VCaP (cell line): Measurements from ENCODE around the gene MOGAT3.

Experiments used
- H3K27ac ChIP-seq: fragments of 450-650 bp; 2 replicates; pipeline ENCODE4 v1.5.1; 2017
- TF ChIP-seq, protein P1 (sequence below): fragments of 450-650 bp; conservative IDR thresholded peaks from 2 replicates; pipeline ENCODE4 v1.5.1; 2017; ENCODE audit warnings: mild to moderate bottlenecking, moderate library complexity

Gene MOGAT3

GRCh38 chr7:101168412-101169049 lies 32.3 kb downstream of the MOGAT3 start:
- H3K27ac ChIP-seq, result no peak overlapping the region
- TF ChIP-seq, protein P1, sequence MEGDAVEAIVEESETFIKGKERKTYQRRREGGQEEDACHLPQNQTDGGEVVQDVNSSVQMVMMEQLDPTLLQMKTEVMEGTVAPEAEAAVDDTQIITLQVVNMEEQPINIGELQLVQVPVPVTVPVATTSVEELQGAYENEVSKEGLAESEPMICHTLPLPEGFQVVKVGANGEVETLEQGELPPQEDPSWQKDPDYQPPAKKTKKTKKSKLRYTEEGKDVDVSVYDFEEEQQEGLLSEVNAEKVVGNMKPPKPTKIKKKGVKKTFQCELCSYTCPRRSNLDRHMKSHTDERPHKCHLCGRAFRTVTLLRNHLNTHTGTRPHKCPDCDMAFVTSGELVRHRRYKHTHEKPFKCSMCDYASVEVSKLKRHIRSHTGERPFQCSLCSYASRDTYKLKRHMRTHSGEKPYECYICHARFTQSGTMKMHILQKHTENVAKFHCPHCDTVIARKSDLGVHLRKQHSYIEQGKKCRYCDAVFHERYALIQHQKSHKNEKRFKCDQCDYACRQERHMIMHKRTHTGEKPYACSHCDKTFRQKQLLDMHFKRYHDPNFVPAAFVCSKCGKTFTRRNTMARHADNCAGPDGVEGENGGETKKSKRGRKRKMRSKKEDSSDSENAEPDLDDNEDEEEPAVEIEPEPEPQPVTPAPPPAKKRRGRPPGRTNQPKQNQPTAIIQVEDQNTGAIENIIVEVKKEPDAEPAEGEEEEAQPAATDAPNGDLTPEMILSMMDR, result no peak

GRCh38 chr7:101167645-101168411 lies 33.0 kb downstream of the MOGAT3 start:
- no peak overlapping the region for H3K27ac ChIP-seq
- TF ChIP-seq, protein P1, result no peak

DNA sequence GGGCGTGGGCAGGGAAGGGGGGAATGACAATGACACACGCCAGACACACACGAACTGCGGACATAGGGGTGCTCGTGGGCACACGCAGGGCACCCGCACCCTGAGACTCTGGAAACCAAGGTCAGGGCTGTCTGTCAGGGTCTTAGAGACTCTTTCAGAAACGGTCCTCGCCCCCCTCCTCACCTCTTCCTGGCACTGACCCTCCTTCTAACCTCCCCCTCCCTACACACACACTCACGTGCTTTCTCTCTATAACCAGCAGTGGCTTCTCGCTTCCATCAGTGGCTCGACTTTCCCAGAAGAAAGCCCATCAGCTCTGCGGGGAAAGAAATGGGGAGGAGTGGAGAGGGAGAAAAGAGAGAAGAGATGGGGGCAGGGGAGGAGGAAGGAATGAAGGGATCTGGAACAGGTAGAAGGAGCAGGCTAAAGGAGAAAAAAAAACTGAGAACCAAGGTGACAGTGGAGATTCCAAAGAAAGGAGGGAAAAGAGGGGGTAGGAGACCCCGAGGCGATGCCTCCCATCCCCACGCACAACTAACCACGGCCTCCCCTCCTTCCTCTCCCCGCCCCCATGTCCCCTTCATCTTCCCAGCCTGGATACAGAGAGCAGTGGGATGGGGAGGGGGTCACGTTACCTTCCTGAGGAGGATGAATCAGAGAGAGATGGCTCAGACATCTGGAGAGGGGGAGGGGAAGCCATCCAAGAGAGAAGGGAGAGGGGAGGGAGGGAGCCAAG lies 33.8 kb downstream of the MOGAT3 start:
- TF ChIP-seq, protein P1, result no peak
- H3K27ac ChIP-seq, result no peak overlapping the region

DNA sequence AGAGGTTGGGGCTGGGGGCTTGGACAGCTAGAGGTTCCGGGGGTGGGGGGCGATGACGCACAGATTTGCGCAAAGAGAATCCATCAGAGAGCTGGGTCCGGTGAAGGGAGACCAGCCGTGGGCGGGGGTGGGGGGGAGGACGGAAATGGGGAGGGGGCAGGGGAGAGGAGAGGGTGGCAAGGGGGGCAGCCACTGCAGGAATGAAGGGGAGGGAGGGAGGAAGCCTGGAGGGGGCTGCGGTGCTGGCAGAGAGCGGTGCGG lies 34.3 kb downstream of the MOGAT3 start:
- no peak overlapping the region for H3K27ac ChIP-seq
- TF ChIP-seq, protein P1, result no peak

DNA sequence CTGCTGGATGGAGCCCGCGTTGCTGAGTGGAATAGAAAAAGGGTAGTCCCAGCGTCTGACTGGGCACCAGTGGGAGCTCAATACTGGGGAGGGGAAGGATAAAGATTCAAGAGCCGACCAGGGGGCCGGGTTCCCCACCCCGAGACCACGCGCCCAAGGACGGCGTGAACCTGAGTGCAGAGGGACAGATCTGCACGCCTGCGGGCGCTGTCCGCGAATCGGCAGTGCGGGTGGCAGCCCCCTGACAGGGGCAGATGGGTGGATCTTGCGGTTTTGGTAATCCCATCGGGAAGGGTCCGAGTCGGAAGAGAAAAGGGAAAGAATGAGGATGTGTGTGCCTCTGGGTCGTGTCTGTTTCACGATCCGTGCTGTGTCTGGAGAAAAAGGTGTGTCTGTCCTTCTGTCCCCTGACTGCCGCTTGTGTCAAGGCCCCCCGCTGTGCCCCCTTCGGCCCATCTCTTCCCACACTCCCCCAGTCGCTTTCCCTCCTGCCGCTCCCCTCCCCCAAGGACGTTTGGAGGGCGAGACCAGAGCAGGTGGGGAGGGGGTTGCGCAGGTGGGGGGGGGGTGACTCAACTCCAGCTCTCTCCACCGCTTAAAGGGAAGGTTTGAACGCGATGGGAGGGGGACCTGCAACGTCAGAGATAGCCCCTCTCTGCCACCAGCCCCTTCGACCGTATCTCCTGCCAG lies 34.7 kb downstream of the MOGAT3 start:
- no peak overlapping the region; the same call in 1 of the 2 replicates for H3K27ac ChIP-seq
- TF ChIP-seq, protein P1, result no peak

DNA sequence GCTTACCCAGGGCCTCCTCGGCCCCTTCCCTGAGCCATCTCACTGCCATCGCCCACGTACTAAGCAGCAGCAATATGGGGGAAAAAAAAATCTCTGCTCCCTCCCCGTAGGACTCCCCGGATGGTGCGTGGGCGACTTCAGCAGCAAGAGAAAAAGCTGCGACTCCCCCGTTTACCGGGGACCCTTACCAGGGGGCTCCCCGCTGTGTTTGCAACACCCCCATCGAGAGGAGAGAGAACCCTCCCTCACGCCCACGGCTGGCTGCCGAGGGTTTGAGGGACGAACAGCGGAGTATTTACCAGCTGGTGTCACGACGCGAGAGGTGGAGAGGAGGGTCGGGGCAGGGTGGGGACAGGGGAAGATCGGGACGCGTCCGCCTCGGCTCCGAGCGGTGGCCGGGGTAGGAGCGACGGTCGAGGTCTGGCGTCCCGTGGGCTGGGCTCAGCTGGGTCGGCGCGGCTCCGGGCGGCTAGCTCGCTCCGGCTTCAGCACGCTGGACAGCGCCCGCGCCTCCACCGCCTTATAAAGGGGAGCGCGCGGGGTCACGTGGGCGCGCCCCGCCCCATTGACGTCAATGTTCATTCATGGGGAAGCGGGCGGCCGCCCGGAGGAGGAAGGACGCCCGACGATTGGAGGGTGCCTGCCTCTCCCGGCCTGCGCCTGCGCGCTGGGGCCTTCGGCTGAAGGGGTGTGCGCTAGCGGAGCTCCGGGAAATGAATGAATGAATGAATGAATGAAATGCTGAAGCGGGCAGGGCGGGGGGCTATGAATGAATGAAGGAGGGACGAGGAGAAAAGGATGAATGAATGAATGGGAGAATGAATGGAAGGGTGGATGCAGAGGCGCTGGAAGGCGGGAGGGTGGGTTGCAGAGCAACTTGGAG lies 35.5 kb downstream of the MOGAT3 start, which contains the start of gene VGF:
VGF (minus strand) TSS at position 495 of the 883 bp plus-strand sequence. CDS start 726 bp downstream, outside the sequence.
- TF ChIP-seq, protein P1, result no peak
- H3K27ac ChIP-seq, result peak within 1 kb of the TSS; percentile 98
